DOHH2 (cell line): Measurements from ENCODE around the gene FZR1.

Experiments
- EZH2phosphoT487 ChIP-seq: fragments of 200-600 bp; sonication (generic); IDR thresholded peaks from 2 replicates; pipeline ENCODE4 v1.6.1; 2017; ENCODE audit warnings: borderline replicate concordance, mild to moderate bottlenecking, antibody characterized with exemption, low read length, moderate library complexity, mixed read lengths
- TF ChIP-seq, protein P1 (sequence below): fragments of 200-600 bp; sonication (generic); IDR thresholded peaks from one replicate; pipeline ENCODE4 v1.5.1; 2014; ENCODE audit warnings: antibody characterized with exemption, mild to moderate bottlenecking, low read depth, low read length; ENCODE audit not compliant: poor library complexity, severe bottlenecking

DNA sequence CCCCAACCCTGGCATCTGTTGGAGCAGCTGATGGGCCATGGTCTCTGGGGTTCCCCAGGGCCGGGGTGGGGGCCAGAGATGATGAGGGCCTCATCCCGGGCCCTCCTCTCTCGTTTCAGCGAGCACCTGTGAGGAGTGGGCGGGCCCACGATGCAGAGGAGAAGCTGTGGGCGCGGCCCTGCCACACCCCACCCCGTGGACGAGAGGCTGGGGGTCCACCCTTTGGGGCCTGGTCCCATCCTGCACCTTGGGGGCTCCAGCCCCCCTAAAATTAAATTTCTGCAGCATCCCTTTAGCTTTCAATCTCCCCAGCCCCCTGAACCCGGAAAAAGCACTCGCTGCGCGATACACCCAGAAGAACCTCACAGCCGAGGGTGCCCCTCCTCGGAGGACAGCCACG is 72.3 kb downstream of the FZR1 start:
- TF ChIP-seq, protein P1, sequence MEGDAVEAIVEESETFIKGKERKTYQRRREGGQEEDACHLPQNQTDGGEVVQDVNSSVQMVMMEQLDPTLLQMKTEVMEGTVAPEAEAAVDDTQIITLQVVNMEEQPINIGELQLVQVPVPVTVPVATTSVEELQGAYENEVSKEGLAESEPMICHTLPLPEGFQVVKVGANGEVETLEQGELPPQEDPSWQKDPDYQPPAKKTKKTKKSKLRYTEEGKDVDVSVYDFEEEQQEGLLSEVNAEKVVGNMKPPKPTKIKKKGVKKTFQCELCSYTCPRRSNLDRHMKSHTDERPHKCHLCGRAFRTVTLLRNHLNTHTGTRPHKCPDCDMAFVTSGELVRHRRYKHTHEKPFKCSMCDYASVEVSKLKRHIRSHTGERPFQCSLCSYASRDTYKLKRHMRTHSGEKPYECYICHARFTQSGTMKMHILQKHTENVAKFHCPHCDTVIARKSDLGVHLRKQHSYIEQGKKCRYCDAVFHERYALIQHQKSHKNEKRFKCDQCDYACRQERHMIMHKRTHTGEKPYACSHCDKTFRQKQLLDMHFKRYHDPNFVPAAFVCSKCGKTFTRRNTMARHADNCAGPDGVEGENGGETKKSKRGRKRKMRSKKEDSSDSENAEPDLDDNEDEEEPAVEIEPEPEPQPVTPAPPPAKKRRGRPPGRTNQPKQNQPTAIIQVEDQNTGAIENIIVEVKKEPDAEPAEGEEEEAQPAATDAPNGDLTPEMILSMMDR = no peak
- TF ChIP-seq EZH2phosphoT487 = no peak
